ENCODE results near the gene RPIA. TPM values are rescaled to one million over a fixed set of nuclear protein-coding genes. Genes with fewer than 3 reads are reported as not detected.
"Not testable (repeated sequence)": the region's sequence is repeated elsewhere in the genome, so short reads cannot be mapped to it uniquely, and the experiment has no call there.

The RPIA gene
- total RNA-seq: 10 to 100 TPM; 13.7 to 17.0 TPM
- long read RNA-seq, transcript RPIA-201 (9 exons, 1,848 nt): major isoform, 28 of 29 reads
- long read RNA-seq, partial matches to known transcripts: 0 of 29 reads
- long read RNA-seq, other reads (novel, unspliced or antisense): 1 of 29 reads

GRCh38 chr2:88691339-88692183 lies at the start of gene RPIA:
TSS of gene RPIA (plus strand) at chr2:88691673. CDS start at chr2:88691699, 26 bp downstream.
- ATAC-seq (peak; percentile 99 to 100), DNase-seq (peak; percentile 100)
- intact Hi-C loops (cut with DNase I): no loop called here

GRCh38 chr2:88642278-88642677 lies 49.2 kb upstream of the RPIA start:
- DNase-seq: no peak
- ATAC-seq: no peak
- intact Hi-C loops (cut with DNase I): no loop called here

- DNase-seq; intact Hi-C loops (cut with DNase I): not testable (repeated sequence)
- ATAC-seq: peak in 1 of 2 donors; percentile 54
Measured at GRCh38 chr2:88645291-88645882, 46.1 kb upstream of the RPIA start.

- no peak for ATAC-seq
- no peak for DNase-seq
Measured at GRCh38 chr2:88651646-88652045, 39.8 kb upstream of the RPIA start.

GRCh38 chr2:88654714-88655113 lies 36.8 kb upstream of the RPIA start:
- no peak for DNase-seq
- intact Hi-C loops (cut with DNase I): no loop called here
- ATAC-seq: no peak

More at GRCh38 chr2:88651646-88652045, 39.8 kb upstream of the RPIA start:
- intact Hi-C loops (cut with DNase I): no loop called here

GRCh38 chr2:88656690-88657089 lies 34.8 kb upstream of the RPIA start:
- ATAC-seq (peak; percentile 9 to 37), DNase-seq (no peak)
- intact Hi-C loops (cut with DNase I): no loop called here

- DNase-seq (no peak), ATAC-seq (no peak)
- intact Hi-C loops (cut with DNase I): no loop called here
Measured at GRCh38 chr2:88657131-88657530, 34.3 kb upstream of the RPIA start.

GRCh38 chr2:88658326-88658725 lies 33.1 kb upstream of the RPIA start:
- intact Hi-C loops (cut with DNase I): no loop called here
- DNase-seq (no peak), ATAC-seq (peak in 1 of 2 donors; percentile 57)

- DNase-seq (no peak), ATAC-seq (peak; percentile 27 to 81)
- intact Hi-C loops (cut with DNase I): no loop called here
Measured at GRCh38 chr2:88658881-88659537, 32.5 kb upstream of the RPIA start.

- DNase-seq (no peak), ATAC-seq (peak; percentile 57 to 58)
- intact Hi-C loops (cut with DNase I): no loop called here
Measured at GRCh38 chr2:88659538-88659915, 31.9 kb upstream of the RPIA start.

- no peak for ATAC-seq
- intact Hi-C loops (cut with DNase I): no loop called here
- no peak for DNase-seq
Measured at GRCh38 chr2:88660622-88661021, 30.9 kb upstream of the RPIA start.

- intact Hi-C loops (cut with DNase I): no loop called here
- no peak for ATAC-seq
- no peak for DNase-seq
Measured at GRCh38 chr2:88666576-88666975, 24.9 kb upstream of the RPIA start.

GRCh38 chr2:88667219-88667618 lies 24.3 kb upstream of the RPIA start:
- DNase-seq (no peak), ATAC-seq (no peak)
- intact Hi-C loops (cut with DNase I): no loop called here

GRCh38 chr2:88668862-88669261 lies 22.6 kb upstream of the RPIA start:
- DNase-seq (no peak), ATAC-seq (peak in 1 of 2 donors; percentile 41)
- intact Hi-C loops (cut with DNase I): loop anchor here in 1 of 2 donors (1.0 kb wide), 1 partner anchor 78 kb away; no protein-coding TSS in a partner anchor

GRCh38 chr2:88669482-88670214 lies 21.8 kb upstream of the RPIA start:
- intact Hi-C loops (cut with DNase I): loop anchor here (1.0 to 10.0 kb wide), 3 partner anchors 77 to 475 kb away; no protein-coding TSS in a partner anchor
- no peak for DNase-seq
- ATAC-seq: peak; percentile 61 to 73

- ATAC-seq (peak in 1 of 2 donors; percentile 55), DNase-seq (no peak)
- intact Hi-C loops (cut with DNase I): loop anchor here (5.0 to 10.0 kb wide), 2 partner anchors 80 to 477 kb away; no protein-coding TSS in a partner anchor
Measured at GRCh38 chr2:88671786-88672427, 19.6 kb upstream of the RPIA start.

GRCh38 chr2:88673363-88673762 lies 18.1 kb upstream of the RPIA start:
- DNase-seq: no peak
- ATAC-seq: no peak
- intact Hi-C loops (cut with DNase I): loop anchor here (5.0 to 10.0 kb wide), 2 partner anchors 81 to 479 kb away; no protein-coding TSS in a partner anchor

- DNase-seq: no peak
- intact Hi-C loops (cut with DNase I): no loop called here
- ATAC-seq: no peak
Measured at GRCh38 chr2:88680266-88680902, 11.1 kb upstream of the RPIA start.

All from left cardiac atrium (tissue), 4 donors.